ENCODE data around the gene RSL24D1. TPM values are rescaled to one million over a fixed set of nuclear protein-coding genes. Genes with fewer than 3 reads are reported as not detected.

The RSL24D1 gene
- total RNA-seq, 1 experiment from 2014 or later = 152 TPM

Other genes with a start within 250 kb of the RSL24D1 start
- 5.2 and 7.3 TPM in 2 replicates for gene RAB27A, start 92.9 kb upstream of the RSL24D1 start, total RNA-seq (2014; rRNA removed; shearing (Covaris generic))
- gene PIGBOS1, start 122.2 kb upstream of the RSL24D1 start, total RNA-seq (2014; rRNA removed; shearing (Covaris generic)) = 13.5 and 14.9 TPM in 2 replicates
- 4.3 and 9.0 TPM in 2 replicates for gene PIGB, start 122.3 kb upstream of the RSL24D1 start, total RNA-seq (2014; rRNA removed; shearing (Covaris generic))
- gene CCPG1, start 211.4 kb upstream of the RSL24D1 start, total RNA-seq (2014; rRNA removed; shearing (Covaris generic)) = 16.5 and 22.3 TPM in 2 replicates
- gene PIERCE2, start 211.6 kb upstream of the RSL24D1 start, total RNA-seq (2014; rRNA removed; shearing (Covaris generic)) = 5.8 and 10.9 TPM in 2 replicates

Data from G401 (cell line).